Measurements from ENCODE around the gene EIF6.
A peak's percentile ranks its signal among the peaks of the same experiment; 100 is the strongest.
"Not testable (repeated sequence)": the region's sequence is repeated elsewhere in the genome, so short reads cannot be mapped to it uniquely, and the experiment has no call there.

EIF6 gene

GRCh38 chr20:35277531-35278395 lies 6.8 kb downstream of the EIF6 start, which contains the start of gene MMP24OS:
Gene MMP24OS, minus strand, starts transcription at chr20:35278122. Its CDS starts 193 bp downstream, at chr20:35277929.
- DNase-seq = peak; percentile 94

DNA sequence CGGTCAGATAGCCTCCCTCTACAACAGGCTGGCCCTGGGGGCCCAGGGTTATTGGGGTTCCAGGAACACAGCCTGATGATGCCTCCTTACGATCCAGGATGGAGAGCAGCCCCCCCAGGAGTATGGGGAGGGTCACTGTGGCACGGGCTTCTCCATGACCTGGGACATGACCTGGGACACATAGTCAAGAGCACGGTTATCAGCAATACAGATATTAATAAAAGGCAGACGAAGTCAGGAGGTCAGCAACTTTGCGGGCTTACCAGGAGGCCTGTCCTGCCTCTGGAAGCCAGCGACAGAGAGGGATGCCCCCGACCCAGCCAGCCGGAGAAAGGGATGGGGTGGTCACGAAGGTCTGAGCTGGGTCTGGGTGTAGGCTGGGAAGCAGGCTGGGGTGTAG lies 7.4 kb downstream of the EIF6 start:
- no peak for DNase-seq

DNA sequence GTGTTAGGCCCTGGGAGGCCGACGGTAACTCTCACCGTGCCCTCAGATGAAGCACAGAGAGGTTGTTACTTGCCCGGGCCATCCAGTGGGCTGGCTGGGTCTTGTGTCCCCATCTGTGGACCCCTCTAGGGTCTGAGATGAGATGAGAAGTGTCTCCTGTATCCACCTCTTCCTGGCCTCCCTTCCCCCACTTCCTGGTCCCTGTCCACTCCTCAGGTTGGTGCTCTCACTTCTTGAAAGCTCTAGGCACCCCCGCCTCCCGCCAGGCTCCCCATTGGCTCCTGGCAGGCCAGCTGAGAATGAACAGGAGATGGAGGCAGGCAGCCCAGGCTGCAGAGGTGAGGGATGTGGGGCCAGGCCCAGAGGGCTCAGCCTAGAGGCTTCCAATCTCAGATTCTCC lies 8.2 kb downstream of the EIF6 start:
- no peak for DNase-seq

GRCh38 chr20:35275741-35276251 lies 8.8 kb downstream of the EIF6 start:
- DNase-seq = no peak

DNA sequence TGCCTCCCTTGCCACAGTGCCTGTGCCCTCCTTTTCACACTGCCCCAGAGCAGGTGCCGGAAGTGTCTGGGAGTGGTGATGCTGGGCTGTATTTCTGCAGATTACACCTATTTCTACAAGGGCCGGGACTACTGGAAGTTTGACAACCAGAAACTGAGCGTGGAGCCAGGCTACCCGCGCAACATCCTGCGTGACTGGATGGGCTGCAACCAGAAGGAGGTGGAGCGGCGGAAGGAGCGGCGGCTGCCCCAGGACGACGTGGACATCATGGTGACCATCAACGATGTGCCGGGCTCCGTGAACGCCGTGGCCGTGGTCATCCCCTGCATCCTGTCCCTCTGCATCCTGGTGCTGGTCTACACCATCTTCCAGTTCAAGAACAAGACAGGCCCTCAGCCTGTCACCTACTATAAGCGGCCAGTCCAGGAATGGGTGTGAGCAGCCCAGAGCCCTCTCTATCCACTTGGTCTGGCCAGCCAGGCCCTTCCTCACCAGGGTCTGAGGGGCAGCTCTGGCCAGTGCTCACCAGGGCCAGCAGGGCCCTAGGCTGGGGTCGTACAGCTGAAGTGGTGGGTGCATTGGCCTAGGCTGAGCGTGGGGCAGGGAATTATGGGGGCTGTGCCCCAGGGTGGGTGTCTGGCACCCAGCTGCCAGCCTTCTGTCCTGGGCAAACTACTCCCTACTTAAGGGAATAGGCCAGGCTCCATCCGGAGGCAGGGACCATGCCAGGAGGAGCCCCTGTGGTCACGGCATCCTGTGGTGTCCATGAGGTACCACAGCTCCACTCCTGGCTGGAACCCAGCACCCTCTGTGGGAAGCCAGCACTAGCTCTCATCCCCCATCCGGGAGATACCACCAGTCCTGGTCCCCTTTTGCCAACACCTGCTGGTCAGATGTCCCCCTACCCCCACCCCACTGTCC lies 10.1 kb downstream of the EIF6 start:
- no peak for DNase-seq

DNA sequence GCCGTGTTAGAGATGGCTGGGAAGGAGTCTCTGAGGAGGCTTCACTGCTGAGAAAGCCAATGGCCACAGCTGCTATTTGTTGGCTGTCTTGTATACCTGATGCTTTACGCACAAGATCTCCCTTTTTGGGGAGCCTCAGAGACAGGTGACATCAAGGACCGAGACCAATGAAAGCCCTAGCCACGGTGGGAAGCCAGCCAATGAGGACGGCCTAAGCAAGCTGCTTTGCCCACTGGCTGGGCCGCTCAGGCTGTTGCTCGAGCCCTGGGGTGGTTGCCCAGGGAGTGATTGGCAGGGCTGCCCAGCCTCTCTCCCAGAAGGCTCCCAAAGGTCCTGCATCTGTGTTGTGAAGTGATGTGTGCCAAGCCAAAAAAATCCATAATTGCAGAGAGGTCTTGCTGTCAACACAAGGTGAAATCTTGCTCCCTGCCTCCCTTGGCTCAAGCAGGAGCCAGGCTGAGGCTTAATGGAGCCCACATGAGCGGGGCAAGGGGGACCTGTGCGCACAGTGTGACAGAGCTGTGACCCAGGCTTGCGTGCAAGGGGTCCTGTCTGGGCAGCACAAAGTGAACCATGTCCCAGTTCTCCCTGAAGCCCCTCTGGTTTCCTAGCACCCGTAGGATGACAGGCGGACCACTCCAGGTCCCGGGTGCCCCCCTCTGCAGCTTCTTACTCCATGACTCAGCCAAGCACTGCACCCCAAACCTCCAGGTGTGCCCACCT lies 11.0 kb downstream of the EIF6 start:
- no peak for DNase-seq

- no peak for DNase-seq
Measured at GRCh38 chr20:35271904-35272303, 12.7 kb downstream of the EIF6 start.

GRCh38 chr20:35271073-35271882 lies 13.3 kb downstream of the EIF6 start:
- no peak for DNase-seq

DNA sequence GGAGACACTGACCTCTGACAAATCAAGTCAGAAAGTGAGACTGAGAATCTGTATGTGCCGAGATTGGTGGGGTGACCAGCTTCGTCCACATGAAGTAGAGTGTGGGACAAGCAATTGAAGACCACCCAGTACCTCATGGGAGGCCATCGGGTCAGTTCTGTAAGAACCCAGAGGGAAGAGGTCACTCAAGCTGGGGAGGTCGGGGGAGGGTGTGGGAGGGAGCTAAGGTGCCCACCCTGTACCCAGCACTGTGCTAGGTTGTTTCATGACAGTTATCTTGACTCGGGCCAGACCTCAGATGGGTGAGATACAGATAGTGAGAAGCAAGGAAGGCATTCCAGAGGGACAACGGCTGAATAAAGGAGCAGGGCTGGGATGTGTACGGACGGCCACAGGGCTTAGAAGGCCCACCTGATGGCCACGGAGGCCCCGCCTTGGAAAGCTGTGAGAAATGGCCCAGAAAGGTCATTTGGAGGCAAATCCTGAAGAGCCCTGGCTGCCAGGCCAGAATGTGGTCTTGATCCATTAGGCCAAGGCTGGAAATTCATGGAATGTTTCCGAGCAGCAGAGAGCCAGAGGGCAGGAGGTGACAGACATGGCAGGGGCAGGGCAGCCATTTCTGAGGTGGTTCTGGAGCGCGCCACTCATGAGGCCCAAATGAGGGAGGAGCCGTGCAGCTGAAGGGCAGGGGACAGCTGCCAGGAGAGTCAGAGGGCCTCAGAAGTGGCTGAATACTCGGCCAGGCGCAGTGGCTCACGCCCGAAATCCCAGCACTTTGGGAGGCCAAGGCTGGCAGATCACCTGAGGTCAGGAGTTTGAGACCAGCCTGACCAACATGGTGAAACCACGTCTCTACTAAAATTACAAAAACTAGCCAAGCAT lies 14.3 kb downstream of the EIF6 start:
- no peak for DNase-seq

- peak; percentile 83 for DNase-seq
Measured at GRCh38 chr20:35269055-35269781, 15.4 kb downstream of the EIF6 start.

DNA sequence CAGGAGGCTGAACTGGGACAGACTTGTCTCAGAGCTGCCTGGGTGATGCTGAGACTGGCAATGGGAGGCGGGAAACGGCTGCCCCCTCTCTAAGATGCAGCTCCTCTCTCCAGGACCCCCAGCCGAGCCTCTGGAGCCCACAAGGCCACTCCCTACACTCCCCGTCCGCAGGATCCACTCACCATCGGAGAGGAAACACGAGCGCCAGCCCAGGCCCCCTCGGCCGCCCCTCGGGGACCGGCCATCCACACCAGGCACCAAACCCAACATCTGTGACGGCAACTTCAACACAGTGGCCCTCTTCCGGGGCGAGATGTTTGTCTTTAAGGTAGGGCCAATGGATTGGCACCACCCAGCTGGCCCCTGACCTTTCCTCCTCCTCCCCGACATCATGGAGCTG lies 17.5 kb downstream of the EIF6 start:
- no peak for DNase-seq

GRCh38 chr20:35264755-35265154 lies 19.8 kb downstream of the EIF6 start:
- no peak for DNase-seq

GRCh38 chr20:35263532-35264341 lies 20.8 kb downstream of the EIF6 start:
- DNase-seq = no peak

- peak; percentile 74 for DNase-seq
Measured at GRCh38 chr20:35262731-35263531, 21.6 kb downstream of the EIF6 start.

GRCh38 chr20:35262321-35262720 lies 22.3 kb downstream of the EIF6 start:
- not testable (repeated sequence) for DNase-seq

DNA sequence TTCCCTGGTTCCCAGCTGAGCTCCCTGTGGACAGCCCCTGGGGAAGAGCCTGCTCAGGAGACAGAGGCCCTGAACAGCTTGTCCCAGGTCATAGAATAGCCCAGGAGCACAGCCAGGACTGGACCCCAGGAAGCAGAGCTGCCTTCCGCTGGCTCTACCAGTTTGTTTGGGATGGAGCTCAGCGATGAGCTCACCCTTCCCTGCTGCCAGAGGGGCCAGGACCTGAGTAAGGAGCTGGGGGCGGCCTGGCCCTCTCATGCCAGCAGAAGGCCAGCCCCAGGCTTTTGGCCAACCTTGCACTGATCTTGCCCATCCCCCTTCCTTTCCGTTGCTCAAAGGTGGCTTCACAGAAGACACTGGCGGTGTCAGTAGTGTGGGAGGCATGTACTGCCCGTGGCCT lies 24.1 kb downstream of the EIF6 start:
- DNase-seq = no peak

DNA sequence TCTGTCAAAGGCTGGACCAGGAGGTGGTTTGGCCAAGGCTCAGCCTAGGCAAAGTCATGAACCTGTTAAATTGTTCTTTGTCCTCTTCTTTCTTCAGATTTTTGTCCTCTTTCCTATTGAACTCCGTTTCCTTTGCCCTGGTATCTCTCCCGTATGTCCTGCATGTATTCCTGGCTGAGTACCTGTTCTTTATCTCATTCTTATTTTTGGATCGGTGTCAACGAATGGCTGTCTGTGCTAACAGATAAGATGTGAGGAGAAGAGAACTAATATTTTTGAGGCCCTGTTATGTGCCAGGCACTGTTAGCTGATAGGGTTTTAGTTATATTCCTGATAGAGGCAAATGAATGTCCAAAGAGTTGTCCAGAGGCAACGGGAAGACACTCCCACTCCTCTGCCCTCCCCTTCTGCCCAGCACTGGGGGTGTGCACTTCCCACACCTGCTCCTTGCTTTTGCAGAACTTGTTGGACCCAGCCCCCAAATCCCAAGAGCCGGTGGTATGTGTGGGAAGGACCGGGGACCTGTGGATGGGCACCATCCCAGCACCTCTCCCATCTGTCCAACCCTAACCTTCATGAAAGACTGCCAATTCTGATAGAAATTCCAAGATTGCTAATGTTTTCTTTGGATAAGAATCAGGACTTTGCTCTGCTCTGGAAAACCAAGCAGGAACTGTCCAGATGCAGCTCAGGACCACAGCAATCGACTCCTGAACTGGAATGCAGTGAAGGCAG lies 27.2 kb downstream of the EIF6 start:
- DNase-seq = no peak

All from eye (tissue), 1 donor.